ENCODE data around the gene RTF1.

Gene RTF1

DNA sequence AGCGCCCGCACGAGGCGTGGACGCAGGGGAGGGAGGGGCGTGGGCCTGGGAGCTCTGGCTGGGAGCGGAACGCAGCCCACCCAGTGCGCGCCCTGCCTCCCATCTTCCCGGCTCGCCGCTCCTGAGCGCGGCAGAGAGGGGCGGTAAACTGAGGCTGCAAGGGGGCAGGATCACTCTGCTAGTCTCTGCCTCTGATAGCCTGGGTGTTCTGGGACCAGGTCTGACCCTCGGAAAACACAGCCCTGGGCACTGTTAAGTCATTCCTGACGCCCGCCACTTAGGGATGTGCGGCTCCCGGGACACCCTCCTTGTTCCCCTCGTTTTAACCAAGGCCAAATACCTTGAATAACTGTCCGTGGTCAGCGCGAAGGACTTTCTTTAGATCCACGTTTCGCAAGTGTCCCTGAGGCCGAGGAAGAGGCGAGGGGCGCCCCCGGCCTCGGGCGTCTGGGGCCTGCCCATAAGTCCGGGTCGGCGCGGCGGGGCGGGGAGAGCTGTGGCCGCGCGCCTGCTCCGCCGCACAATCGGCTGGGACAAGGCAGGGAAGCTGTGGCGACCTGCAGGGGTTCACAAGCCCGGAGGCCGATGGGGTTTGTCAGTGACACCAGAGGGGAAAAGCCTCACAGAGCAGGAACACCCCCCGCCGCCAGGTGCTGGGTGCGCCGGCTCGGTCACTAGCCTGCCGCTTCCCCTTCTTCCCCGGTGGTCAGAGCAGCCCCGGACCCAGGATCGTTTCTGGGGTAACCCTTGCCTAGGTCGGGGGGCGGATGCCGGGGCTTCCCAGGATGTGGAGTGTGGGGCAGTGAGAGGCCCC lies 78.2 kb downstream of the RTF1 start:
- Mint-ChIP-seq H3K4me3 (peak overlapping the region; percentile 64), H3K27me3 (peaks cover 60% of the 10 kb centered on the region), H3K9me3 (no peaks in the 10 kb centered on the region), H3K4me1 (peaks cover 15% of the 10 kb centered on the region), H3K27ac (ENCODE audit: low read depth) (no peak overlapping the region), H3K36me3 (ENCODE audit: insufficient read depth) (peaks cover 3% of the 10 kb centered on the region)
- ATAC-seq (replicated peaks; ENCODE audit: extremely low read depth, poor library complexity, severe bottlenecking) (no peak), DNase-seq (ENCODE audit: low spot score in 2 of 2) (peak in 1 of 2 donors; percentile 41)

- DNase-seq (ENCODE audit: low spot score in 2 of 2) = no peak
- ATAC-seq (replicated peaks; ENCODE audit: extremely low read depth, poor library complexity, severe bottlenecking) = no peak
- no peak overlapping the region for H3K27ac Mint-ChIP-seq (ENCODE audit: low read depth)
- H3K9me3 Mint-ChIP-seq = no peaks in the 10 kb centered on the region
- peak overlapping the region; percentile 64 for H3K4me3 Mint-ChIP-seq
- H3K4me1 Mint-ChIP-seq = peaks cover 15% of the 10 kb centered on the region
- H3K36me3 Mint-ChIP-seq (ENCODE audit: insufficient read depth) = peaks cover 3% of the 10 kb centered on the region
- H3K27me3 Mint-ChIP-seq = peaks cover 64% of the 10 kb centered on the region
Measured at GRCh38 chr15:41495736-41496599, 79.1 kb downstream of the RTF1 start.

GRCh38 chr15:41498657-41499056 lies 81.8 kb downstream of the RTF1 start:
- Mint-ChIP-seq H3K27ac (ENCODE audit: low read depth) (no peak overlapping the region), H3K4me1 (peaks cover 13% of the 10 kb centered on the region), H3K9me3 (no peaks in the 10 kb centered on the region), H3K36me3 (ENCODE audit: insufficient read depth) (no peaks in the 10 kb centered on the region), H3K4me3 (no peak overlapping the region), H3K27me3 (peaks cover 71% of the 10 kb centered on the region)
- no peak for DNase-seq (ENCODE audit: low spot score in 2 of 2)
- ATAC-seq (replicated peaks; ENCODE audit: extremely low read depth, poor library complexity, severe bottlenecking) = no peak

DNA sequence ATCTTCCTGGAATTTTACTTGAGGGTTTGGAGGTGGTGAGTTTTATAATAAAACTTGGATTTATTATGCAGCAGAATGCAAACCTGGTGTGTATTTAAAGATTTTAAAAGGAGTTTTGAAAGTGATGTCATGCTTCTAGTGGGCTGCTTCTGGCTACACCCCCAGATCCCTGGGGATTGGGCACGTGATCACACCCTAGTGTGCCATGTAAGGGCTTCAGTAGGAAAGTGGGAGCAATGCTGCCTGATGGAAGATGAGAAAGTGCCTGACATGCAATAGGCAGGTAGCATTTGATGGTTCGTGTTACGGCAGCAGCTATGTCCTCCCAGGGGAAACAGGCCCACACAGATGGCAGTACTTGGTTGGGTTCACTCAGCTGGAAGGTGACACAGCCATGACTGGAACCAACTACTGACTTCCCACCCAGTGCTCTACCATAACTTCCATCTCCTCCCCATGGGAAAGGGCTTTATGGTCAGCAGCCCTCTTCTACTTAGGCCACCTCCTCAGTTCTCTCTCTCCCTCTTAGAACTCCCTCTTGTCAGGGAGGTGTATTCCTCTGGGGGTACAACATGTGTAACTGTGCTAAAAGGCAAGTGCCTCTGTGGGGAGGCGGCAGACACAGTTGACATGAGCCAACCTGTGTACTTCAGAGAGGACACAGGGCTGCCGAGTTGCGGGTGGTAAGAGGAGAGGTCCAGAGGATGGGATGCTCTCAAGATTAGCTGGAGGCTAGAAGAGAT lies 82.4 kb downstream of the RTF1 start:
- Mint-ChIP-seq H3K4me1 (peaks cover 13% of the 10 kb centered on the region), H3K9me3 (no peaks in the 10 kb centered on the region), H3K4me3 (no peak overlapping the region), H3K36me3 (ENCODE audit: insufficient read depth) (no peaks in the 10 kb centered on the region), H3K27ac (ENCODE audit: low read depth) (no peak overlapping the region), H3K27me3 (peaks cover 74% of the 10 kb centered on the region)
- no peak for DNase-seq (ENCODE audit: low spot score in 2 of 2)
- no peak for ATAC-seq (replicated peaks; ENCODE audit: extremely low read depth, poor library complexity, severe bottlenecking)

GRCh38 chr15:41501191-41501917 lies 84.5 kb downstream of the RTF1 start:
- Mint-ChIP-seq H3K27ac (ENCODE audit: low read depth) (no peak overlapping the region), H3K4me3 (peak overlapping the region; percentile 73), H3K4me1 (peaks cover 13% of the 10 kb centered on the region), H3K36me3 (ENCODE audit: insufficient read depth) (peaks cover 2% of the 10 kb centered on the region), H3K9me3 (no peaks in the 10 kb centered on the region), H3K27me3 (peaks cover 71% of the 10 kb centered on the region)
- ATAC-seq (replicated peaks; ENCODE audit: extremely low read depth, poor library complexity, severe bottlenecking) = peak; percentile 60
- no peak for DNase-seq (ENCODE audit: low spot score in 2 of 2)

- no peak for DNase-seq (ENCODE audit: low spot score in 2 of 2)
- H3K27me3 Mint-ChIP-seq = peaks cover 63% of the 10 kb centered on the region
- H3K4me3 Mint-ChIP-seq = peak overlapping the region; percentile 73
- peak; percentile 72 for ATAC-seq (replicated peaks; ENCODE audit: extremely low read depth, poor library complexity, severe bottlenecking)
- no peaks in the 10 kb centered on the region for H3K9me3 Mint-ChIP-seq
- H3K4me1 Mint-ChIP-seq = peaks cover 13% of the 10 kb centered on the region
- H3K27ac Mint-ChIP-seq (ENCODE audit: low read depth) = no peak overlapping the region
- peaks cover 2% of the 10 kb centered on the region for H3K36me3 Mint-ChIP-seq (ENCODE audit: insufficient read depth)
Measured at GRCh38 chr15:41501931-41502794, 85.3 kb downstream of the RTF1 start.

DNA sequence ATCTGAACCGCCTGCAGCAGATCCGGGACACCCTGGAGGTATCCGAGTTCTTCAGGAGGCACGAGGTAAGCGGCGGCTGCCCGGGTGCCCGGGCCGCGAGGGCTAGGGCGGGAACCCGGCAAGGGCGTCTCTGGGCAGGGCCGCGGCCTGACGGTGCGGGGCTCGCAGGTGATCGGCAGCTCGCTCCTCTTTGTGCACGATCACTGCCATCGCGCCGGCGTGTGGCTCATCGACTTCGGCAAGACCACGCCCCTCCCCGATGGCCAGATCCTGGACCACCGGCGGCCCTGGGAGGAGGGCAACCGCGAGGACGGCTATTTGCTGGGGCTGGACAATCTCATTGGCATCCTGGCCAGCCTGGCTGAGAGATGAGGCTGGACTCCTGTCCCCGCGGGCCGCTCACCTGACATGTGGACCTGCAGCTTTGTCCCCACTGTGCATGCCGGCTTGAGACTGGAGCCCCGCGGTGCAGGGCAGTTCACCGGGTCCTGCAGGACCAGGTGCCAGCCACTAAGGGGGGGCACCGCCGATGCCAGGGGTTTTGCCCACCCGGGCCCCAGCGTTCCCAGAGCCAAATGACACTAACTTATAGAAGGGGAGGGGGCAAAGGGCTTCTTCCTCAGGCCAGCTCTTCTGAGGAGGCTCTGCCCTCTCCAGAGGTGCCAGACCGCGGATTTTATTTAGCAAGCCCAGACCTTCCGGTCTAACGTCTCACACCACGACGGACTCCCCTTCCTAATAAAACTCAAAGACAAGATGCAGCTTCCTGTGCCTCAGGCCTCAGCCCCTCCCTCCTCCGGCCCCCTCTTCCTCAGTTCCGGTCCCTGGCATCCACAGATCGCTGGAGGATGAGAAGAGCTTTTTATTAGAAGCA lies 86.1 kb downstream of the RTF1 start:
- H3K4me3 Mint-ChIP-seq = peak overlapping the region; percentile 73
- DNase-seq (ENCODE audit: low spot score in 2 of 2) (no peak), ATAC-seq (replicated peaks; ENCODE audit: extremely low read depth, poor library complexity, severe bottlenecking) (peak; percentile 11)
- H3K4me1 Mint-ChIP-seq = peaks cover 13% of the 10 kb centered on the region
- H3K27ac Mint-ChIP-seq (ENCODE audit: low read depth) = no peak overlapping the region
- H3K36me3 Mint-ChIP-seq (ENCODE audit: insufficient read depth) = peaks cover 2% of the 10 kb centered on the region
- peaks cover 55% of the 10 kb centered on the region for H3K27me3 Mint-ChIP-seq
- H3K9me3 Mint-ChIP-seq = no peaks in the 10 kb centered on the region

GRCh38 chr15:41503669-41504010 lies 86.7 kb downstream of the RTF1 start:
- DNase-seq (ENCODE audit: low spot score in 2 of 2) (no peak), ATAC-seq (replicated peaks; ENCODE audit: extremely low read depth, poor library complexity, severe bottlenecking) (no peak)
- Mint-ChIP-seq H3K4me1 (peaks cover 13% of the 10 kb centered on the region), H3K27ac (ENCODE audit: low read depth) (no peak overlapping the region), H3K9me3 (no peaks in the 10 kb centered on the region), H3K27me3 (peaks cover 49% of the 10 kb centered on the region), H3K36me3 (ENCODE audit: insufficient read depth) (peaks cover 2% of the 10 kb centered on the region), H3K4me3 (peak overlapping the region; percentile 73)

DNA sequence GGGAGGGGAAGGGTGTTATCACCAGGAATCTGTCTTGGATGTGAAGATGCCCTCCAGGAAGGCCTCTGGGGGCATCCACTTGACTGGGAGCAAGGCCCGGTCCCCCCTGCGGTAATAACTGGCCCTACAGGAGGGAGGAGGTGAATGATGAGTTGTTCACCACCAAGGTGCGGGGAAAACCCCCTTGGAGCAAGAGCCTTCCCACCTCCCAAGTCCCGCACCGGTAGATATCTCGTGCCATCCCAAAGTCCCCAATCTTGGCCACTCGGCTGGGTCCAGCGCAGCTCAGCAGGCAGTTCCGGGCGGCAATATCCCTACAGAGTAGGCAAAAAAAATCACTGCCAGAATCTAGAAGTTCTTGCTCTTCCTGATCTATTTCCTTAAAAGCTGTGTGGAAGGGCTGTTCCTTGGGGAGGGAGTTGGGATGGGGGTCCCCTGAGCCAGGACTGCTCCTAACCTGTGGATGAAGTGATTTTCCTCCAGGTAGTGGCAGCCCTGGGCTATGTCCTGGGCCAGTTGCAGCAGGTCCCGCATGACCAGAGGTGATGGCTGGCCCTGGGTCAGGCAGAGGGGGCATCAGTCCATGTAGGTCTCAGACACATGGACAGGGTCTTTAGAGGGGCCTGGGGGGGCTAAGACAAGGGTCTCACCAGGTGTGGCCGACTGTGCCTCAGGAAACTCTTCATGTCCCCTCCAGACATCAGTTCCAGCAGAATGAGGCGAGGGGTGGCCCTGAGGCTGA lies 88.0 kb downstream of the RTF1 start:
- no peak overlapping the region for H3K4me3 Mint-ChIP-seq

DNA sequence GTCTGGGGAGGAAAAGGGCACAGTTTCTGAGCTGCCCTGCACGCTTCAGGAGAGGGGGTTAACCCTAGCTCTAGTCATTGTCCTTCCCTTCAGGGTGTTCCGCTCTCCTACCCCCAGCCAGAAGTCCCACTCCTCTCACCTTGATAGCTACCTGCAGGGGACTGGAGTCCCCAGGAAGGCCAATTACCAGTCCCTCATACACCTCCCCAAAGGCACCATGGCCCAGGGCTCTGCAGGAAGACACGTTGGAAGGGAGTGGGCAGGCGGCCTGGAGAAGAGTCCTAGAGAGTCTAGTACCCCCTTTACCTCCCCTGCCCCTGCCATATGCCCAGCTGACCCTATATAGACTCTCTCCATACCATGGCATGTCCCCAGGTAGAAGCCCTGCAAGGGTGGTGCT lies 88.9 kb downstream of the RTF1 start:
- ATAC-seq (replicated peaks; ENCODE audit: extremely low read depth, poor library complexity, severe bottlenecking) (no peak), DNase-seq (ENCODE audit: low spot score in 2 of 2) (no peak)
- Mint-ChIP-seq H3K27me3 (peaks cover 31% of the 10 kb centered on the region), H3K9me3 (no peaks in the 10 kb centered on the region), H3K27ac (ENCODE audit: low read depth) (no peak overlapping the region), H3K4me3 (no peak overlapping the region), H3K4me1 (peaks cover 13% of the 10 kb centered on the region), H3K36me3 (ENCODE audit: insufficient read depth) (peaks cover 2% of the 10 kb centered on the region)

More for the DNA sequence above, 88.0 kb downstream of the RTF1 start:
- Mint-ChIP-seq H3K9me3 (no peaks in the 10 kb centered on the region), H3K4me1 (peaks cover 13% of the 10 kb centered on the region), H3K27ac (ENCODE audit: low read depth) (no peak overlapping the region), H3K36me3 (ENCODE audit: insufficient read depth) (peaks cover 2% of the 10 kb centered on the region), H3K27me3 (peaks cover 36% of the 10 kb centered on the region)
- no peak for ATAC-seq (replicated peaks; ENCODE audit: extremely low read depth, poor library complexity, severe bottlenecking)
- DNase-seq (ENCODE audit: low spot score in 2 of 2) = no peak
